ENCODE results near the gene CPTP. TPM values are rescaled to one million over a fixed set of nuclear protein-coding genes. Genes with fewer than 3 reads are reported as not detected.

The CPTP gene
- total RNA-seq, 2 experiments from 2014 or later: 18.5 to 21.4 TPM

DNA sequence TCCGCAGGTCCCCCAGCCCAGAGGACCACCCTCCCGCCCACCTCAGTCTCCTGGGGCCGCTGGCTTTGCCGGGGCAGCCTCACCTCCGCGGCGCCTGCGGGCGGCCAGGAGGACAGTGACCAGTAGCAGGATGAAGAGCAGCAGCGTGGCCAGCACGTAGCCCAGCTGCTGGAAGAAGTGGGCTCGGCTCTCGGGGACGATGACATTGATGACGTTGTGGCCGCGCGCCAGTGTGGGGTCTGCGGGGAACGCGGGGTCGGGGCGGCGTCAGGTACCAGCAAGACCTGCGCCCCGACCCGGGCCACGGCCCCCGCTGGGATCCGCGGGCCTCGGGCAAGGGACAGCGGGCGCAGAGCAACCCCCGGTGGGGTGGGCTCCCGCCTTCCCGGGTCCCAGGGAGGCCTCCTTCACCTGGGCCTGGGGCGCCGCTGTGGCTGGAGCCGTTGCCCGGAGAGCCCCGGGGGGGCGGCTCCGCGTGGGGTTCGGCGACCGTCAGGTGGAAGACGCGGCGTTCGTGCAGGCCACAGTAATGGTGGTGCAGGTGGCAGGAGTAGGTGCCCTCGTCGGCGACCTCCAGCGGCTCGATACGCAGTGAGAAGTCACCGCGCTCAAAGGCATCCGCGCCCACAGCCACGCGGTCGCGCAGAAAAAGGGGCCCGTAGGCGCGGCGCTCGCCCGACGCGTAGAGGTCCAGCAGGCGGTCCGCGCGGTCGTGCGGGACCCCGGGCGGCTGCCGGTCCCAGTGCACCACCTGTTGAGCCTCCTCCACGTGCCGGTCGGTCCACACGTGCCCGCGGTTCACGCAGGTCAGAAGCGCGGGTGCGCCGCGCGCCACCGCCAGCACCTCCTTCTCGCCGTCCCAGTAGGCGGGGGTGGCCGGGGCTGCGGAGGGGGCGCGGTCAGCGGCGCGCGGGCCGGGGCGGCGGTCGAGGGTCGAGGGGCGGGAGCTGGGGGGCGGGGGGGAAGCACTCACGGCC, 30.0 kb downstream of the CPTP start:
- Mint-ChIP-seq H3K9me3 (ENCODE audit: insufficient read depth) (no peaks in the 10 kb centered on the region), H3K27me3 (ENCODE audit: low read depth) (peaks cover 26% of the 10 kb centered on the region), H3K36me3 (ENCODE audit: low read depth) (no peaks in the 10 kb centered on the region), H3K27ac (no peak overlapping the region), H3K4me1 (ENCODE audit: low read depth) (peaks cover 25% of the 10 kb centered on the region), H3K4me3 (no peak overlapping the region)
- ChIA-PET CTCF (no interaction called here), POLR2A (interaction anchor here (0.7 to 1.3 kb wide), 2 partner anchors 17 to 21 kb away, joined by 3 to 7 read pairs; partner anchors contain the start of gene AURKAIP1)
- ATAC-seq (no peak), DNase-seq (no peak)

DNA sequence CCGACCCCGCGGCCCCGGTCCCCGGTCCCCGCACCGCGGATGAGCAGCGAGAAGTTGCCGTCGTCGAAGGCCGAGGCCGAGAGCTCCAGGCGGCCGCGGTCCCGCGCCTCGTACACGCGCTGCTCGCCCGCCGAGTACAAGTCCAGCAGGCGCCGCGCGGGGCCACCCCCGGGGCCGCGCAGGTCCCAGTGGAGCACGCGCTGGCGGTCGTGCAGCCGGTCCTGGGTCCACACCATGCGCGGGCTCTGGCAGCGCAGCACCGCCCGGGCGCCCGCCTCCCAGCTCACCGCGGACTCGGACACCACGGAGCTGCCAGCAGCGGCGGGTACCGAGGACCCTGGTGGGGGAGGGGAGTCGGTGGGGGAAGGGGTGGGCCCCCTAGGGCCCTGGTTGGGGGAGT, 30.8 kb downstream of the CPTP start:
- no peaks in the 10 kb centered on the region for H3K36me3 Mint-ChIP-seq (ENCODE audit: low read depth)
- CTCF ChIA-PET: no interaction called here
- H3K9me3 Mint-ChIP-seq (ENCODE audit: insufficient read depth): no peaks in the 10 kb centered on the region
- POLR2A ChIA-PET: interaction anchor here (1.3 kb wide), 1 partner anchor 20 kb away, joined by 7 read pairs; the partner anchor contains the start of gene AURKAIP1
- H3K4me1 Mint-ChIP-seq (ENCODE audit: low read depth): peaks cover 27% of the 10 kb centered on the region
- ATAC-seq: peak; percentile 15
- DNase-seq: no peak
- peaks cover 26% of the 10 kb centered on the region for H3K27me3 Mint-ChIP-seq (ENCODE audit: low read depth)
- no peak overlapping the region for H3K27ac Mint-ChIP-seq
- H3K4me3 Mint-ChIP-seq: no peak overlapping the region

DNA sequence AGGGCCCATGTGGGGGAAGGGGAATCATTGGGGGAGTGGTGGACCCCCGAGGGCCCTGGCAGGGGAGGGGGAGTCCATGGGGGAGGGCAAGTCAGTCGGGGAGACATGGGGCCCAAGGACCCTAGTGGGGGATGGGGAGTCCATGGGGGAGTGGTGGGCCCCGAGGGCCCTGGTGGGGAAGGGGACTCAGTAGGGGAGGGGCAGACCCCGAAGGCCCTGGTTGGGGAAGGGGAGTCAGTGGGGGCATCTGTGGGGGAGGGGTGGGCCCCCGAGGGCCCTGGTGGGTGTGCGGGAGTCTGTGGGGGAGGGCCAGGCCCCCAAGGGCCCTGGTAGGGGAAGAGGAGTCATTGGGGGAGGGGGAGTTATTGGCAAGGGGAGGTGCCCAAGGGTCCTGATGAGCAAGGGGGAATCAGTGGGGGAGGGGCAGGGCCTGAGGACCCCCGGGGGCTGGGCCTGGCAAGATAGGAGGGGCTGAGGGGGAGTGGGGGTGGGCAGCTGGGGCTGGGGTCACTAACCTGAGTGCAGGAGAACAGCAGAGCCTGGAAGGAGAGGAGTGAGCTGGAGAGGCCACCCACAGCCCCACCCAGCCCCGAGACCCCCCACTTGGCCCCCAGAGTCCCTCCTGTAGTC, 31.7 kb downstream of the CPTP start:
- H3K4me3 Mint-ChIP-seq: no peak overlapping the region
- no peaks in the 10 kb centered on the region for H3K36me3 Mint-ChIP-seq (ENCODE audit: low read depth)
- ATAC-seq: no peak
- ChIA-PET CTCF (no interaction called here), POLR2A (no interaction called here)
- H3K27ac Mint-ChIP-seq: no peak overlapping the region
- peaks cover 32% of the 10 kb centered on the region for H3K27me3 Mint-ChIP-seq (ENCODE audit: low read depth)
- DNase-seq: no peak
- peaks cover 27% of the 10 kb centered on the region for H3K4me1 Mint-ChIP-seq (ENCODE audit: low read depth)
- H3K9me3 Mint-ChIP-seq (ENCODE audit: insufficient read depth): no peaks in the 10 kb centered on the region

DNA sequence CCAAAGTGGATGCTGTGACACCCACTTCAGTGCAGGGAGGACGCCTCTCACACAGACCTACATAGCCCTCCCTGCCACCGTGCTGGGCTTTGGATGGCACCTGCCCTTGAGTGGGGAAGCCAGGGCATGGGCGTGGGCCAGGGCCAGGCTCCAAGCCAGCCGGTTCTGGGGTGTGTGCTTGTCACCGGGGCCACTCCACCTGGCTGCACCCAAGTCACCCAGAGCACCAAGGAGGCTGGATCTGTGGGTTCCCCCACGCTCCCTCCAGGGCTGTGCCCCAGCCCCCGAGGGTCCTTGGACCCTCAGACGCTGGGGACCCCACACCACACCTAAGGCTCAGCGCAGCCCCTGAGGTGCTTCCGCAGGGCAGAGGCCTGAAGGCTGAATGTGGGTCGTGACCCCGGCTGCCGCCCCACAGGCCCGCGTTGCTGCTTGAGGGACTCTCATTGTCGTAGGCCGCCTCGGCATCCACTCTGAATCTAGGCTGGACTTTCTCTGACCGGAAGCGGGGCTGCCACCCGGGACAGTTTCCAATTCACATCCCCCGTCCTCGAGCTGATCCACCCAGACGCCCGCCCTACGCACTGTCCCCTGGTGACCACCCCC, 32.3 kb downstream of the CPTP start:
- ATAC-seq: peak; percentile 31
- POLR2A ChIA-PET: no interaction called here
- Mint-ChIP-seq H3K9me3 (ENCODE audit: insufficient read depth) (no peaks in the 10 kb centered on the region), H3K4me1 (ENCODE audit: low read depth) (peaks cover 27% of the 10 kb centered on the region), H3K27ac (no peak overlapping the region), H3K27me3 (ENCODE audit: low read depth) (peaks cover 32% of the 10 kb centered on the region), H3K36me3 (ENCODE audit: low read depth) (no peaks in the 10 kb centered on the region), H3K4me3 (no peak overlapping the region)
- CTCF ChIA-PET: no interaction called here
- no peak for DNase-seq

DNA sequence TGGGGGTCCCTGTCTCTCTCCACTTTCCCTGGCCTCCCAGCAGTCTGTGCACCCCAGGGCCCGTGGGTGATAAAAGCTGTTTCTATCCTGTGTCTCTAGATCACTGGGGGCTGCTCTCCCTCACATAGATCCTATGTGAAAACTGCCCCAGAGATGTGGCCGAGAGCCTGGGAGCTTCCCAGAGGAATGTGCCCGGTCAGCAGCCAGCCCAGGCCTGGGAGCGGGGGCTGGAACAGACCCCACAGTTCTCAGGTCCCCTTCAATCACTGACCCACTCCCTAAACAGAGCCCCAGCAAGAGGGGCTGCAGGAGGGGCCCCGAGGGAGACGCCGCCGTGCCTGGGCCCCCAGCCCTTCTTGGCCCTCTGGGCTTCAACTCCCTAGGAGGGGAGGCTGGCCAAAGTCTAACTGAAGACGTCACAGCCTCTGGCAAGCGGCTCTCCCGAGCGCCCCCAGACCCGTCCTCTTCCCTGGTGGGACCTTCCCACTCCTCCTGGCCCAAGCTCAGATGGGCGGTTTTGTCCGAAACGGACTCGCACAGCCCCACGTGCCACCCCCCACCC, 33.4 kb downstream of the CPTP start:
- Mint-ChIP-seq H3K36me3 (ENCODE audit: low read depth) (no peaks in the 10 kb centered on the region), H3K4me3 (no peak overlapping the region), H3K4me1 (ENCODE audit: low read depth) (peaks cover 20% of the 10 kb centered on the region), H3K27ac (no peak overlapping the region), H3K9me3 (ENCODE audit: insufficient read depth) (no peaks in the 10 kb centered on the region), H3K27me3 (ENCODE audit: low read depth) (peaks cover 26% of the 10 kb centered on the region)
- ChIA-PET CTCF (interaction anchor here (1.1 kb wide), 1 partner anchor 15 kb away, joined by 3 read pairs; no protein-coding TSS in a partner anchor), POLR2A (no interaction called here)
- ATAC-seq: no peak
- DNase-seq: no peak

DNA sequence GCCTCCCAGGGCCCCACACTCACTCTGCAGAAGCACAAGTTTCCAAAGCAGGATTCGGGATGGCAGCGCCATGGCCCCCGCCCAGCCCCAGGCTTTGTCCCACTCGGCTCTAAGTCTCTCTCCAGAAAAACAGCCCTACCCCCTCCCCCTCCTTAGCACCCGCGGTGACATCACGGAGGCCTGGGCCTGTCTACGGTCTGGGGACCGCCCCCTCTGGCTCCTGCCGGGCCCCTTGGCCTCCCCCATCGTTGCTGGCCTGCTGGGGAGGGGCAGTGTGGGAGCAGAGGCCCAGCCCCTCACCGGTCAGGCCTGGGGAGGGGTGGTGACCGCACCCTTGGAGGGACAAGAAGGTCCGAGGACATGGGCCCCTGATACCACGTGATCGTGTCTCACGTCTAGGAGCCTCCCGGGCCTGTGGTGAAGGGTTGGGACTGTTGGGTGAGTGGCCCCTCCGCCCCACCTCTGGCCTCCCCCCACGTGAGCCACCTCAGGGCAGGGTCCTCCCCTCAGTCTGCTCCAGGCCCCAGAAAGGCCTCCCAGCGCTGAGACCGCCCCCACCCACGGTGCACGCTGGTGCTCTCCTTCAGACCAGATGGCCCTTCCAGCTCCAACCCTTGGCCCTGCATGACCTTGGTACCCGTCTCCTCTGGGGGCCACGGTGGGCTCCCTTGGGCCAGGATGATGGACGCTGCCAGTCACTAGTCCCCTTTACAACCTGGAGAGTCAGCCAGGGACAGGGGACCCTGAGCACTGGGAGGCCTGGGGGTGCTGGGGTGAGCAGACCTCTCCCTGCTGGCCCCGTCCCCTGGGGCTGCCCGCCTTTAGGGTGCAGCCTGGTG, 34.0 kb downstream of the CPTP start, which contains the start of gene MXRA8:
MXRA8 (minus strand) TSS at position 123 of the 839 bp plus-strand sequence; CDS start at position 72, 51 bp downstream.
- peak; percentile 6 for ATAC-seq
- DNase-seq: no peak
- H3K36me3 Mint-ChIP-seq (ENCODE audit: low read depth): no peaks in the 10 kb centered on the region
- H3K4me3 Mint-ChIP-seq: no peak within 1 kb of the TSS
- no peaks in the 10 kb centered on the region for H3K9me3 Mint-ChIP-seq (ENCODE audit: insufficient read depth)
- ChIA-PET POLR2A (no interaction called here), CTCF (interaction anchor here (0.5 to 1.6 kb wide), 3 partner anchors 13 to 65 kb away, joined by 3 to 4 read pairs (median 3); no protein-coding TSS in a partner anchor)
- H3K4me1 Mint-ChIP-seq (ENCODE audit: low read depth): peaks cover 20% of the 10 kb centered on the region
- peak within 1 kb of the TSS; percentile 54 for H3K27ac Mint-ChIP-seq
- H3K27me3 Mint-ChIP-seq (ENCODE audit: low read depth): peaks cover 21% of the 10 kb centered on the region

DNA sequence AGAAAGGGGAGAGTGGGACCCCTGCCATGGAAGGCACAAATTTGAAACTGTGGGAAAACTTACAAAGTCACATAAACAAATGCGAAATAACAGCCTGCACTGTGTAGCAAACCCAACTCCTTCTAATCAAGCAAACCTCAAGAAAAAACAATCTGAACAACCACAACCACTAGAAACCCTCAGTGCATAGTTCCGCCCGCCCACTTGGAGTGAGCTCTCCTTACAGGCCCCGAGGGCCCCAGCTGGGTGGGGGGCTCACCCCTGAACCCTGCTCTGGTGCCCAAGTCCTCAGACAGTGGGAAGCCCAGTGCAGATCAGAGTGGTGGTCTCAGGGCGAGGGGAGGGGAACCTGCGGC, 34.7 kb downstream of the CPTP start:
- ChIA-PET CTCF (interaction anchor here (0.5 to 1.6 kb wide), 2 partner anchors 12 to 64 kb away, joined by 3 to 4 read pairs; no protein-coding TSS in a partner anchor), POLR2A (no interaction called here)
- Mint-ChIP-seq H3K4me1 (ENCODE audit: low read depth) (peaks cover 18% of the 10 kb centered on the region), H3K27me3 (ENCODE audit: low read depth) (peaks cover 16% of the 10 kb centered on the region), H3K9me3 (ENCODE audit: insufficient read depth) (no peaks in the 10 kb centered on the region), H3K27ac (peak overlapping the region; percentile 54), H3K4me3 (no peak overlapping the region), H3K36me3 (ENCODE audit: low read depth) (no peaks in the 10 kb centered on the region)
- ATAC-seq (peak; percentile 52), DNase-seq (no peak)

DNA sequence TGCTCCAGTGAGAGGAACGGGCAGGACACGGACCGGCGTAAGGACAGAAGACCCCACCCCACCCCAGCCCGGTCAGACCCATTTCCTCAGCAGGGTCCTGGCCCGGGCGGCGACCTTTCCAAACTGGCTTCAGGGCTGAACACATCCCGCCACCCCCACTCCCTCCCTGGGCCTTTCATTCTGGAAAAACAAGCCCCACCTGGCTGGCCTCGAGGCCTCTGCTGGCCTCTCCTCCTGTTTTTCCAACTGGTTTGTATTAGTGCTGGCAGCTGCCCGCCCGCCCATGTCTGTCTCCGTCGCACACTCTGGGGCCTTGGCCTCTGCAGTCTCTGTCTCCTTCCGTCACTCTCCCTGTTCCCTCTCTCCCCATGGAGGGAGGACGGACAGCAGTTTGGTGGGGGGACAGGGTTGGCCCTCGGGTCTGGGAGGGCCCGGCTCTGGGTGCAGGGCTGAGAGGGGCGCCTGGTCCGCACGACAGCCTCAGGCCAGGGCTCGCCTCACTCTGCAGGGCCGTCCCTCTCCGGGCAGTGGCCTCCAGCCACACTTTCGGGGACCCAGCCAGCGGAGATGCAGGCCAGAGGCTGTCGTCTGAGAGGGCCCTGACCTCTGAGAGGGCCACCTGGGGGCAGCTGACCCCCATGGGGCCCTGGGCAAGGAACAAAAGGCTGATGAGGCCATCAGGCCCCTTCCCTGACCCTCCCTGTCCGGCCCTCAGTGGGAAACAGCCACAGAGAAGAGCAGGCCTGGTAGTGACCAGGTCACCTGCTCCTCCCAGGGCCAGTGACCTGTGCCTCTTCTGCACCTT, 35.3 kb downstream of the CPTP start:
- Mint-ChIP-seq H3K27ac (no peak overlapping the region), H3K4me1 (ENCODE audit: low read depth) (peaks cover 18% of the 10 kb centered on the region), H3K36me3 (ENCODE audit: low read depth) (no peaks in the 10 kb centered on the region)

DNA sequence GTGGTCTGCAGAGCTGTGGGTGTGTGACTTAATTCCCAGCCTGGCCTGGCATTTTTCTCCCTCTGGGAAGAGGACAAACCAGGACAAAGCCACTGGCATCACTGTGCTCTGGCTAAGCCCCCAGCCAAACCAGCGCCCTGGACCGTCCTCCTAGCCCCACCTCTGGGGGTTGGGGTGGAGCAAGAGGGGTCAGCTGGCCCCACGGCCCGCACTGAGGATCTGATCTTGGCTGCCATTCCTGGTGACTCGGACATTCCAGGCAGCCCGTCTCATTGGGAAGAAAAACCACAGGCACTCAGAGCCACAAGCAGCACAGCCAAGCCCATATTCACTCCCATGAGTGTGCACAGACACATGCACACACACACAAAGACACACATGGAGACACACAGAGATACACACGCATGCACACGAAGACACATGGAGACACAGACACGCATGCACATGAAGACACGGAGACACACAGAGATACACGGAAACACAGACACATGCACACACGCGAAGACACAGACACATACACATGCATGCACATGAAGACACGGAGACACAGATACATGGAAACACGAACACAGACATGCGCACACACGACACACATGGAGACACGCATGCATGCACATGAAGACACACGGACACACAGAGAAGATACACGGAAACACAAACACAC, 36.0 kb downstream of the CPTP start:
- H3K36me3 Mint-ChIP-seq (ENCODE audit: low read depth): no peaks in the 10 kb centered on the region
- no peak overlapping the region for H3K27ac Mint-ChIP-seq
- H3K4me3 Mint-ChIP-seq: no peak overlapping the region
- no peak for DNase-seq
- ATAC-seq: no peak
- ChIA-PET POLR2A (no interaction called here), CTCF (interaction anchor here (1.6 kb wide), 1 partner anchor 11 kb away, joined by 4 read pairs; no protein-coding TSS in a partner anchor)
- H3K4me1 Mint-ChIP-seq (ENCODE audit: low read depth): peaks cover 18% of the 10 kb centered on the region
- H3K9me3 Mint-ChIP-seq (ENCODE audit: insufficient read depth): no peaks in the 10 kb centered on the region
- peaks cover 16% of the 10 kb centered on the region for H3K27me3 Mint-ChIP-seq (ENCODE audit: low read depth)

More for the DNA sequence above, 35.3 kb downstream of the CPTP start:
- ChIA-PET POLR2A (no interaction called here), CTCF (interaction anchor here (1.6 kb wide), 1 partner anchor 12 kb away, joined by 4 read pairs; no protein-coding TSS in a partner anchor)
- no peak overlapping the region for H3K4me3 Mint-ChIP-seq
- DNase-seq (no peak), ATAC-seq (no peak)
- H3K9me3 Mint-ChIP-seq (ENCODE audit: insufficient read depth): no peaks in the 10 kb centered on the region
- peaks cover 16% of the 10 kb centered on the region for H3K27me3 Mint-ChIP-seq (ENCODE audit: low read depth)

Data from activated CD8-positive, alpha-beta T cell treated with anti-CD3 and anti-CD28 coated beads, Interleukin-2, amount 10 ng/mL, durations not matched to agents 7 days and 5 days (primary cell).